H1 (cell line): ENCODE data around the gene DDX21. TPM values are rescaled to one million over a fixed set of nuclear protein-coding genes. Genes with fewer than 3 reads are reported as not detected.

Experiments
- CTCF ChIA-PET: fragments of 300-600 bp; sonication (Branson Sonifier 250); formaldehyde crosslinking; loops from one replicate; lab custom pipeline; 2021; ENCODE audit not compliant: partially characterized antibody; lab: Charles Lee
- POLR2A ChIA-PET: fragments of 300-600 bp; sonication (Branson Sonifier 250); formaldehyde crosslinking; loops from one replicate; lab custom pipeline; 2021; ENCODE audit warnings: inconsistent platforms; ENCODE audit not compliant: partially characterized antibody; lab: Charles Lee
- DNase-seq, 2 experiments: peaks; one replicate each; pipeline versions ENCODE4 v3.0.0 to v3.0.0-alpha.2; 2010 to 2022; ENCODE audit warnings: low spot score in 2 of 2, low read depth in 1 of 2, mixed read lengths in 1 of 2
- FAIRE-seq: peaks from 2 replicates; lab custom pipeline; 2011; peaks lifted over from hg19 to GRCh38; lab: Jason Lieb, UNC
- H2AFZ ChIP-seq: 2 replicates; pipeline ENCODE4 v1.8.1; 2012; ENCODE audit warnings: low read length, inconsistent platforms
- H2AK5ac ChIP-seq: 2 replicates; pipeline ENCODE4 v1.6.1; 2013; ENCODE audit warnings: low read depth, low read length
- H2BK120ac ChIP-seq: replicated peaks from 2 replicates; pipeline ENCODE3; 2013; ENCODE audit warnings: low read depth, low read length, inconsistent platforms
- H2BK12ac ChIP-seq: 2 replicates; pipeline ENCODE4 v1.6.1; 2013; ENCODE audit warnings: low read depth, low read length
- H2BK15ac ChIP-seq: 2 replicates; pipeline ENCODE4 v1.6.1; 2013; ENCODE audit warnings: low read length
- H2BK20ac ChIP-seq: 2 replicates; pipeline ENCODE4 v1.6.1; 2013; ENCODE audit warnings: low read length
- H2BK5ac ChIP-seq: 2 replicates; pipeline ENCODE4 v1.6.1; 2013; ENCODE audit warnings: low read depth, low read length
- H3K14ac ChIP-seq: 2 replicates; pipeline ENCODE4 v1.6.1; 2013; ENCODE audit warnings: inconsistent platforms; ENCODE audit not compliant: insufficient read length
- H3K18ac ChIP-seq: 2 replicates; pipeline ENCODE4 v1.6.1; 2013; ENCODE audit warnings: low read length; ENCODE audit errors: extremely low read depth
- H3K23ac ChIP-seq: 2 replicates; pipeline ENCODE4 v1.6.1; 2013; ENCODE audit warnings: inconsistent platforms; ENCODE audit not compliant: insufficient read length
- H3K23me2 ChIP-seq: 2 replicates; pipeline ENCODE4 v1.6.1; 2013; ENCODE audit warnings: low read depth, low read length
- H3K27ac ChIP-seq: 2 replicates; pipeline ENCODE4 v1.6.1; 2011; ENCODE audit warnings: low read depth, low read length, inconsistent platforms
- H3K27me3 ChIP-seq, 4 experiments: replicated peaks in 1 of 4; 1 replicate in 1 of 4; 2 replicates in 3 of 4; pipeline versions ENCODE4 v1.6.1 to v1.8.1; 2011 to 2013; ENCODE audit warnings: low read length in 3 of 4, mild to moderate bottlenecking in 3 of 4, inconsistent platforms in 2 of 4, mixed read lengths in 2 of 4, moderate library complexity in 1 of 4; ENCODE audit not compliant: control insufficient read depth in 3 of 4, insufficient read depth in 3 of 4; ENCODE audit errors: extremely low read depth in 1 of 4
- H3K36me3 ChIP-seq, 4 experiments: 2 replicates each; pipeline versions ENCODE4 v1.6.1 to v1.8.1; 2011 to 2013; ENCODE audit warnings: mild to moderate bottlenecking in 4 of 4, low read length in 3 of 4, moderate library complexity in 2 of 4, control low read depth in 1 of 4, inconsistent platforms in 1 of 4; ENCODE audit not compliant: insufficient read depth in 4 of 4, control insufficient read depth in 2 of 4
- H3K4ac ChIP-seq: replicated peaks from 2 replicates; pipeline ENCODE3; 2013; ENCODE audit warnings: low read length, low read depth, mixed read lengths, inconsistent platforms; ENCODE audit not compliant: insufficient read length
- H3K4me1 ChIP-seq, 4 experiments: replicated peaks in 1 of 4; 1 replicate in 1 of 4; 2 replicates in 3 of 4; pipeline versions ENCODE4 v1.6.1 to v1.8.1; 2011 to 2013; ENCODE audit warnings: low read length in 3 of 4, inconsistent platforms in 2 of 4, mixed read lengths in 1 of 4; ENCODE audit not compliant: insufficient read depth in 4 of 4, control insufficient read depth in 3 of 4
- H3K4me2 ChIP-seq, 2 experiments: 2 replicates each; pipeline versions ENCODE4 v1.6.1 to v1.8.1; 2011 to 2013; ENCODE audit warnings: low read depth in 2 of 2, low read length in 2 of 2, control low read depth in 1 of 2, inconsistent platforms in 1 of 2, mild to moderate bottlenecking in 1 of 2; ENCODE audit not compliant: insufficient read depth in 1 of 2
- H3K4me3 ChIP-seq, 4 experiments: fragments of 200-600, 300-600 bp in 1 of 4; sonication (generic), shearing (Covaris generic), sonication (Bioruptor Twin) in 1 of 4; 2 replicates each; pipeline versions ENCODE4 v1.5.1 to v1.8.1; 2011 to 2016; ENCODE audit warnings: low read length in 4 of 4, low read depth in 3 of 4, control low read depth in 2 of 4, inconsistent platforms in 2 of 4, mild to moderate bottlenecking in 2 of 4, mixed read lengths in 1 of 4, moderate library complexity in 1 of 4; ENCODE audit not compliant: insufficient read depth in 2 of 4; ENCODE audit errors: extremely low read depth in 1 of 4
- H3K56ac ChIP-seq: replicated peaks from 2 replicates; pipeline ENCODE3; 2013; ENCODE audit warnings: low read depth, mild to moderate bottlenecking, mixed read lengths, low read length, inconsistent platforms; ENCODE audit not compliant: insufficient read length
- H3K79me1 ChIP-seq: 2 replicates; pipeline ENCODE4 v1.6.1; 2013; ENCODE audit warnings: low read depth, low read length, control low read depth
- H3K79me2 ChIP-seq, 2 experiments: 2 replicates each; pipeline versions ENCODE4 v1.6.1 to v1.8.1; 2012 to 2013; ENCODE audit warnings: low read length in 2 of 2, mild to moderate bottlenecking in 2 of 2, inconsistent platforms in 1 of 2; ENCODE audit not compliant: insufficient read depth in 2 of 2, control insufficient read depth in 1 of 2
- H3K9ac ChIP-seq, 4 experiments: replicated peaks in 1 of 4; 1 replicate in 1 of 4; 2 replicates in 3 of 4; pipeline versions ENCODE4 v1.6.1 to v1.8.1; 2011 to 2013; ENCODE audit warnings: low read depth in 3 of 4, low read length in 3 of 4, control low read depth in 2 of 4, mild to moderate bottlenecking in 2 of 4, moderate library complexity in 2 of 4, inconsistent platforms in 1 of 4; ENCODE audit errors: extremely low read depth in 1 of 4
- H3K9me3 ChIP-seq, 2 experiments: 2 replicates each; pipeline versions ENCODE4 v1.6.1 to v1.8.1; 2012 to 2013; ENCODE audit warnings: mild to moderate bottlenecking in 2 of 2, moderate library complexity in 2 of 2, control low read depth in 1 of 2, inconsistent platforms in 1 of 2, low read depth in 1 of 2, low read length in 1 of 2, mixed read lengths in 1 of 2; ENCODE audit not compliant: insufficient read depth in 2 of 2
- H4K20me1 ChIP-seq, 2 experiments: replicated peaks in 1 of 2; 2 replicates each; pipeline versions ENCODE3 to v1.8.1; 2011 to 2013; ENCODE audit warnings: inconsistent platforms in 2 of 2, low read length in 2 of 2, mild to moderate bottlenecking in 1 of 2; ENCODE audit not compliant: insufficient read depth in 2 of 2, control insufficient read depth in 1 of 2
- H4K5ac ChIP-seq: 2 replicates; pipeline ENCODE4 v1.6.1; 2013; ENCODE audit warnings: low read length, low read depth, mixed read lengths, inconsistent platforms; ENCODE audit not compliant: insufficient read length
- H4K8ac ChIP-seq: 2 replicates; pipeline ENCODE4 v1.8.0; 2013; ENCODE audit warnings: mild to moderate bottlenecking, moderate library complexity, low read length, inconsistent platforms; ENCODE audit not compliant: insufficient read depth; ENCODE audit errors: extremely low read depth
- H4K91ac ChIP-seq: replicated peaks from 2 replicates; pipeline ENCODE3; 2013; ENCODE audit warnings: low read length, mixed read lengths, inconsistent platforms; ENCODE audit not compliant: insufficient read length
- CTBP2 ChIP-seq: IDR thresholded peaks from 2 replicates; pipeline ENCODE4 v1.7.0; 2011; ENCODE audit warnings: borderline replicate concordance, mild to moderate bottlenecking, moderate library complexity, mixed read lengths, low read length; ENCODE audit not compliant: insufficient read depth, insufficient read length
- EP300 ChIP-seq, 2 experiments: IDR thresholded peaks; 1 replicate in 1 of 2; 2 replicates in 1 of 2; pipeline ENCODE4 v1.6.1; 2011 to 2012; ENCODE audit warnings: low read depth in 2 of 2, low read length in 2 of 2, mild to moderate bottlenecking in 2 of 2, borderline replicate concordance in 1 of 2, inconsistent platforms in 1 of 2, moderate library complexity in 1 of 2
- KDM1A ChIP-seq: fragments of 200-600, 300-600 bp; sonication (generic); IDR thresholded peaks from 2 replicates; pipeline ENCODE4 v1.7.1; 2016; ENCODE audit warnings: mild to moderate bottlenecking, low read length, borderline replicate concordance
- KDM5A ChIP-seq: fragments of 200-600 bp; IDR thresholded peaks from 2 replicates; pipeline ENCODE4 v1.7.1; 2012; ENCODE audit warnings: mild to moderate bottlenecking, low read length, inconsistent platforms, mixed read lengths
- SP4 ChIP-seq: IDR thresholded peaks from 2 replicates; pipeline ENCODE4 v1.6.1; 2012; ENCODE audit warnings: low read length, inconsistent platforms
- TBP ChIP-seq: IDR thresholded peaks from 2 replicates; pipeline ENCODE4 v1.6.1; 2011; ENCODE audit warnings: low read depth, low read length, improper control_type of control experiment
- WGBS, 2 experiments: shearing (Covaris generic) in 1 of 2; methylation state at CpG; one replicate each; pipeline versions ENCODE4 v1.1.6 to v1.1.7; 2013 to 2015; ENCODE audit warnings: low lambda C conversion rate in 2 of 2, mixed read lengths in 2 of 2, inconsistent platforms in 1 of 2, low coverage in 1 of 2, missing lambda C conversion rate in 1 of 2; ENCODE audit not compliant: insufficient replicate concordance in 2 of 2, insufficient coverage in 1 of 2, insufficient read length in 1 of 2; ENCODE audit errors: extremely low coverage in 1 of 2, missing lambda C conversion rate in 1 of 2; 5-methylcytosine and 5-hydroxymethylcytosine counted together
- polyA plus RNA-seq, 7 experiments: library from polyadenylated mRNA; depleted of rRNA in 3 of 7; stranded (reverse) in 5 of 7; unstranded in 2 of 7; fragments of >200 nt in 5 of 7; fragments of 200-250 nt in 2 of 7; gene quantifications; 1 replicate in 5 of 7; 2 replicates in 1 of 7; 4 replicates in 1 of 7; pipeline versions ENCODE4 v1.2.1 to v1.2.3, GENCODE V29; 2011 to 2013; ENCODE audit warnings: missing spikeins in 2 of 7, mixed read lengths in 2 of 7
- total RNA-seq: library from RNA; stranded (reverse); fragmentation: NEBNext Ultra II Directional; extraction: Animal tissue kit (Norgen Biotek cat#: 25700); gene quantifications from 2 replicates; pipeline ENCODE4 v1.2.1, GENCODE V29; 2021
- TF ChIP-seq, protein P1 (sequence below): IDR thresholded peaks from 2 replicates; pipeline ENCODE4 v1.6.1; 2011; ENCODE audit warnings: low read length, improper control_type of control experiment

Gene DDX21
- total and polyA plus RNA-seq, 2 of the 8 experiments (the other 6 are each of a cell fraction or from before 2014, with no cell fraction given): 67.0 to 195 TPM

DNA sequence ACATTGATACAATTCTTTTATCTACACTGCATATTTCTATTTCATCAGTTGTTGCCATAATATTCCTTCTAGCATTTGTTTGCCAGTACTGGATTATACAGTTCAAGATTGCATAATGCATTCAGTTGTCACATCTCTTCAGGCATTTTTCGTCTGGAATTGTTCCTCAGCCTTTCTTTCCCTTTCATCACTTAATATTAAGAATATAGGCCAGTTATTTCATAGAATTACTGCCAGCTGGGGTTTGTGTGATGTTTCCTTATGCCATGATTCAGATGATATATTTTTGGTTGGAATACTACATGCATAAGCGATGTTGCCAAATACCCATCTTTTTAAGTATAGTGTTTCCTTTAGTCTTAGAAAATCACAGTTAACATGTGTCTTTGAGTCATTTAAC is 53.4 kb downstream of the DDX21 start:
- no peak overlapping the region for H3K27ac ChIP-seq
- peaks cover 0 to 2% (median 0%) of the 10 kb centered on the region in 4 experiments; a peak in 1 of 7 replicates for H3K27me3 ChIP-seq
- H2AK5ac ChIP-seq: no peak overlapping the region
- H3K4me1 ChIP-seq: no peaks in the 10 kb centered on the region
- peaks cover 10 to 50% (median 25%) of the 10 kb centered on the region in 4 experiments; a peak in 7 of 8 replicates for H3K36me3 ChIP-seq
- H3K56ac ChIP-seq: no peak overlapping the region
- no peak overlapping the region for H4K91ac ChIP-seq
- 88% methylated on average over 2 of the region's 2 CpGs; no CpG with 5 or more reads in 1 of the 2 experiments for WGBS, 2 experiments
- H2BK12ac ChIP-seq: no peak overlapping the region
- no peaks in the 10 kb centered on the region for H3K9me3 ChIP-seq
- no peaks in the 10 kb centered on the region for H3K79me2 ChIP-seq
- H3K4me3 ChIP-seq: no peak overlapping the region
- no peak for TF ChIP-seq SP4
- no peak for TF ChIP-seq KDM5A
- TF ChIP-seq CTBP2: no peak
- TF ChIP-seq EP300 (IDR thresholded peaks at IDR 0.05; ENCODE audit: borderline replicate concordance in 1 of 2, low read depth in 2 of 2, low read length in 2 of 2): no peak
- no peak for TF ChIP-seq KDM1A
- TF ChIP-seq TBP: no peak
- TF ChIP-seq, protein P1, sequence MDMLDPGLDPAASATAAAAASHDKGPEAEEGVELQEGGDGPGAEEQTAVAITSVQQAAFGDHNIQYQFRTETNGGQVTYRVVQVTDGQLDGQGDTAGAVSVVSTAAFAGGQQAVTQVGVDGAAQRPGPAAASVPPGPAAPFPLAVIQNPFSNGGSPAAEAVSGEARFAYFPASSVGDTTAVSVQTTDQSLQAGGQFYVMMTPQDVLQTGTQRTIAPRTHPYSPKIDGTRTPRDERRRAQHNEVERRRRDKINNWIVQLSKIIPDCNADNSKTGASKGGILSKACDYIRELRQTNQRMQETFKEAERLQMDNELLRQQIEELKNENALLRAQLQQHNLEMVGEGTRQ: no peak
- H2BK15ac ChIP-seq: no peak overlapping the region
- H3K14ac ChIP-seq: no peak overlapping the region
- H3K9ac ChIP-seq: no peak overlapping the region
- H3K4me2 ChIP-seq: no peak overlapping the region
- DNase-seq (no peak), FAIRE-seq (no peak)
- H4K20me1 ChIP-seq: peaks cover 0 to 5% of the 10 kb centered on the region in 2 experiments
- H3K79me1 ChIP-seq: no peaks in the 10 kb centered on the region
- H4K8ac ChIP-seq: no peak overlapping the region
- H2BK20ac ChIP-seq: no peak overlapping the region
- H3K18ac ChIP-seq: no peak overlapping the region
- H2AFZ ChIP-seq: no peak overlapping the region
- H3K23ac ChIP-seq: no peak overlapping the region
- H4K5ac ChIP-seq: no peak overlapping the region
- CTCF ChIA-PET: no interaction called here
- H2BK5ac ChIP-seq: no peak overlapping the region
- no peak overlapping the region for H3K4ac ChIP-seq
- POLR2A ChIA-PET: no interaction called here
- H2BK120ac ChIP-seq: no peak overlapping the region
- no peaks in the 10 kb centered on the region; the same call in 1 of the 2 replicates for H3K23me2 ChIP-seq
